HG03280 (cell line): ENCODE results near the gene OGA.
A peak's percentile ranks its signal among the peaks of the same experiment; 100 is the strongest.

Experiments used
- ATAC-seq: cut with Tn5 transposase; IDR thresholded peaks from one replicate; pipeline ENCODE4 v1.9.1; 2021; ENCODE audit warnings: mild to moderate bottlenecking, moderate library complexity; ENCODE audit not compliant: unreplicated experiment

Gene OGA

GRCh38 chr10:101837748-101838147 is 19.5 kb upstream of the OGA start:
- no peak for ATAC-seq

- ATAC-seq: no peak
Measured at GRCh38 chr10:101835362-101835761, 17.1 kb upstream of the OGA start.

DNA sequence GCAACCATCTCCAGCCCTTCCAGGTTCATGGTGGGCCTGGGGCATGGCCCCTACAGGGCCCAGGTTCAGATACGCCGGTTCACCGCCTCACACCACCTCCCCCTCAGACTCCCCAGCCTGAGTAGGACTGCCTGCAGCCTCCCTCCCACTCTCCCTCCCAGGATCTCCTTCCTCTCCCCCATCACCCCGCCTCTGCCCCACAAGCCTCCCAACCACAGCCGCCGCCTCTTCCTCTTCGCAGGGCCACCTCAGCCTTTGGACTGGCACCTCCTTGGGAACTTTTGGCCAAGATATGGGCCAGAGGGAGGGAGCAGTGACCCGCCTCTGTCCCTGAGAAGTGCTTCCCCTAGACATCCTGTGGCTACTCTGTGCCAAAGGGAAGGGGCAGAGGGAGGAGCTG is 16.1 kb upstream of the OGA start:
- ATAC-seq: no peak

DNA sequence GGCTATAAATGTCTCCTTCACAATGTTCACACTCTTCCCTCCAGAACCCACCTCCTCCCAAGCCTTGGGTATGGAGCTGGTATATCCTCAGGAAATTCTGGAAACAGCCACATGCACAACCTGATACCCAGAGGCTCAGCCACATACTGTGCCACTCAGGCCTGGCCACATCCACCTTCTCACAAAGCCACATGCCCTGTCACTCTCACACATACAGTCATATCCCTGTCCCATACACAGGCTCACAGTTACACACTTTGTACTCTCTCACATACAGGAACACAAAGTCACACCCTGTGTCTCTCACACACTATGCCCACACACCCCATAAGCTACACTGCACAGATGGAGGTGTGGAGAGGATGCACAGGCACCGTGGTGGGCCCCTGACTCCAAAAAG is 15.2 kb upstream of the OGA start:
- no peak for ATAC-seq

- ATAC-seq: no peak
Measured at GRCh38 chr10:101832325-101832771, 14.1 kb upstream of the OGA start.

- no peak for ATAC-seq
Measured at GRCh38 chr10:101831169-101831811, 13.0 kb upstream of the OGA start.

GRCh38 chr10:101830322-101831168 is 12.3 kb upstream of the OGA start:
- peak; percentile 57 for ATAC-seq

GRCh38 chr10:101829561-101830315 is 11.5 kb upstream of the OGA start:
- ATAC-seq: peak; percentile 22

DNA sequence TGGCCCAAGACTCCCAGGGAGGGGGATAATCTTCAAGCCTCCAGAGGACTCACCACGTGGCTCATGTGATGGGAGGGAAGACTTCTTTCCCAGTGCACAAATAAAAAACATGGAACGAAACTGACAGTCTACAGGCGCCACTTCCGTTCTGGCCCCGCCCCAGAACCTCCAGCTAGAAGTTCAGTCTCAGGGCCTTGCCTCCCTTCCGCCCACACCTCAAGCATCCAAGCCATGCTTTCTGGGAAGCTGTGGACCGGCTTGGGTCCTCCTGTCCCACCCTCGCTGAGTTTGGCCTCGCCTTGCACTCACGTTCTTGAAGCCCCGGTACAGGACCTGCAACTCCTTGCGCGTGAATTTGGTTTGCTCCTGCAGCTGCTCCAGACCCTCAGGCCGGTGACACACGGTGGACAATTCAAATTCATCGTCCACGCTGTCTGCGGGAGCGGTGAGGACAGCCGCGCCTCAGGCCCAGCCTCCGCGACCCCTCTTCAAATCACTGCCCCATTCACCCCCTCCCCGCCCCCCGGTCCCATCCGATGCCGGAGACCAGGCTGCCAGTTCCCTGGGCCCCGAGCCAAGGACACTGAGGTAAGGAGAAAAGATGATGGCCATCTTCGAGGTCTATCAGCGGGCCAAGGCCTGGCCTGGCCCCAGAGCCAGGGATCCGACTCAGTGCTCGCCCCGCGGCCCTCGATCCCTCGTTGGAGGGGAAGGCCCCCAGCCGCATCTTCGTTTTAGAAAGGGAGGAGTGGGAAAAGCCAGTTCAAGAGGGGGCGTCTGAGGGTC is 10.7 kb upstream of the OGA start:
- ATAC-seq: no peak

DNA sequence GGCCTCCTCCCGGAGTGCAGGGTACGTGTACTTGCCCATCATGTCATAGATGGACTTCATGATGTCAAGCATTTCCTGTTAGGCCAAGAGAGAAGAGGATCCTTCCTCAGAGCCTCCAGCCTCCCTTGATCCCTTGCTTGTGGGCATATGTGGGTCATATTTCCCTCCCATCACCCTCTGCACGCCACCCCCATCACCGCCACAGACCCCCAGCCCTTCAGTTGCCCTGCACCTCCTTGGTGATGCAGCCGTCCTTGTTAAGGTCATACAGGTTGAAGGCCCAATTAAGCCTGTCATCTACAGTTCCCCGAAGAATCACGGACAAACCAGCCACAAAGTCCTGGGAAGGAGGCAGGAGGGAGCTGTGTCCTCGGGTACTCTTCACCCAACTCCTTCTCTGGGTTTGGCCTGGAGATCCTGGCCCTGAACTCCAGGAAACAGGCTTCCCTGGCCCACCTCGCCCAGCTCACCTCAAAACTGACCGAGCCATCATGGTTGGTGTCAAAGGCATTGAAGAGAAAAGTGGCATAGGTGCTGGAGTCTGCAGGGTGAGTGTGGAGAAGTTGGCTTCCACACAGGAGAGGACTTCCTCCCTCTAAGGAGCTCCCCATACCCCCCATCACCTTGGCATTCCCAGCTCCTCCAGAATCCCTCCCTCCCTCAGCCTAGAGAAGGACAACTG is 9.8 kb upstream of the OGA start:
- ATAC-seq: no peak

- no peak for ATAC-seq
Measured at GRCh38 chr10:101826852-101827434, 8.7 kb upstream of the OGA start.

- ATAC-seq: no peak
Measured at GRCh38 chr10:101824736-101825135, 6.5 kb upstream of the OGA start.

DNA sequence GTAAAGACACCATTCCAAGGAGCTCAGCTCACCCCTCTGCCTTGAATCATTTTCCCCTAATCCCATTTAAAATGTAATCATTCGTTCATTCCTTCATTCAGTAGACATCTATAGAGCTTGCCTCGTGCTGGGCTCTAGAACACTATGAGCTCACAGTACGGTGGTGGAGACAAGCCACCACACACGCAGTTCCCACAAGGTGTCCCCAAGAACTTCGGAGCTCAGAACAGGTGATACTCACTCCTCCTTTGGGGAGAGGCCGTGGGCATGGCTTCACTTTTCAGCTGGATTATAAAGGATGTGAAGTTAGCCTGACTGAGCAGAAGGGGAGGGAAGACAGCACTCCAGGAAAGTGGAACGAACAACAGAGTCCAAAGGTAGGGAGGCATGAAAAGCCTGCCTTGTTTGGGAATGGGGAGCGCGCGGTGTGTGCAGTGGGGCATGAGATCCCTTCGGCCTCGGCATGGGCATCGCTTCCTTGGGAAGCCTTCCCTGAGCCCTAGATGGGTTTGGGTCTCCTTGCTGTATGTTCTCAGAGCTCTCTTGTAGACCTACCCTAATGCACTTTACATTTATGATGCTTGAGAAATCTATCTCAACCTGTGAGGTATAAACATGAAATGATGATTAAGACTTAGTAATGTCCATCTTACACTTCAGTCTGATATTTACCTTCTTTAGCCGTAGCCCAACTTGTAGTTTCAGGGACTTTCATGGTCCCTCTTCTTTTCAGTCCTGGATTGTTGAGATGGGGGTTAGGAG is 809 bp upstream of the OGA start:
- ATAC-seq: peak; percentile 24

- peak; percentile 9 for ATAC-seq
Measured at GRCh38 chr10:101817337-101818118, 716 bp downstream of the OGA start.

DNA sequence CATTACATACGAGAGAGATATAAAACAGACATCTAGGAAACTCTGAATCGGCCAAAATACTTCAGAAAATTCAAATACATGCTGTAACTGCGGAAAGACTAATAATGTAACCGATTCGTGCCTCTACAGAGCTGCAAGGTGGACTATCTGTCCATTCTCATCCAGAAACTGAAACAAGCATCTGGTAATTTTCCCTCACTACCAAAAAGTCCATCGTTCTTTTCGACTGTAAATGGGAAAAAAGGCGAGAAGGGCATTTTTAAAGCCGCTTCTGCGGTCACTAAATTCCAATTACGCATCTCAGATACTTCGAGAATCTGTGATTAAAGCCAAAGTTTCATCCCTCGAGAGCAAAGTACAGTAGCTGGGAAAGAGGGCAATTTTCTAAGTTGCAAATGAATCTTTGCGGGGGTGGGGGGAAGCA is 1.3 kb downstream of the OGA start:
- no peak for ATAC-seq

- no peak for ATAC-seq
Measured at GRCh38 chr10:101816376-101816775, 1.9 kb downstream of the OGA start.

- no peak for ATAC-seq
Measured at GRCh38 chr10:101814466-101815071, 3.7 kb downstream of the OGA start.

GRCh38 chr10:101812606-101813005 is 5.6 kb downstream of the OGA start:
- no peak for ATAC-seq
